Transverse colon (tissue), 4 donors: ENCODE measurements around the gene EXT2.

Experiments used
- POLR2A ChIP-seq: fragments of 450-650 bp; IDR thresholded peaks from one replicate; pipeline ENCODE4 v1.6.1; 2016; ENCODE audit warnings: antibody characterized with exemption, mild to moderate bottlenecking, moderate library complexity
- POLR2AphosphoS5 ChIP-seq, 3 donors: sonication (generic); formaldehyde crosslinking; IDR thresholded peaks; one replicate each; pipeline ENCODE4 v1.6.1; 2016; ENCODE audit warnings: antibody characterized with exemption in 3 of 3
- TF ChIP-seq, protein P1 (sequence below), 5 experiments: fragments of 200-600 bp in 3 of 5; fragments of 450-650 bp in 2 of 5; sonication (generic) in 3 of 5; IDR thresholded peaks; 1 replicate in 2 of 5; 2 replicates in 3 of 5; pipeline ENCODE4 v1.5.1; 2016 to 2017; ENCODE audit warnings: antibody characterized with exemption in 5 of 5, inconsistent platforms in 3 of 5, mild to moderate bottlenecking in 2 of 5, moderate library complexity in 1 of 5

DNA sequence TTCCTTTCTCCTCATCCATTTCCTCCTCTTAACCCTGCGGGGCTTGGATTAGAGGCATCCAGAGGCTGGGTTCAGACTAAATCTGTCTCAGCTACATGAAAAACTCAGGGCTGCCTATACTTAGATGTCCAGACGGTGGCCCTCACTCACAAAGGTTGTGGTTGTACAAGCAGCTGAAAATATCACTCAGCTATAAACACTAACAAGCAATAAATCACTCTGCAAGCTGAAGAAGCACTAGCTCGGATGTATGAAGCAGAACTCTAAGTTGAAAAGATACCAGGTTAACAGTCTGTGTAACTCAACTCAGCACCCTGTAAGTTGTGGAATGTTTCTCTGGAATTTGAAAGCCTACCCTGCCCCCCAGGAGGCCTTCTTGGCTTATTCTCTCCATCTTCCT lies 82.9 kb downstream of the EXT2 start:
- TF ChIP-seq, protein P1, sequence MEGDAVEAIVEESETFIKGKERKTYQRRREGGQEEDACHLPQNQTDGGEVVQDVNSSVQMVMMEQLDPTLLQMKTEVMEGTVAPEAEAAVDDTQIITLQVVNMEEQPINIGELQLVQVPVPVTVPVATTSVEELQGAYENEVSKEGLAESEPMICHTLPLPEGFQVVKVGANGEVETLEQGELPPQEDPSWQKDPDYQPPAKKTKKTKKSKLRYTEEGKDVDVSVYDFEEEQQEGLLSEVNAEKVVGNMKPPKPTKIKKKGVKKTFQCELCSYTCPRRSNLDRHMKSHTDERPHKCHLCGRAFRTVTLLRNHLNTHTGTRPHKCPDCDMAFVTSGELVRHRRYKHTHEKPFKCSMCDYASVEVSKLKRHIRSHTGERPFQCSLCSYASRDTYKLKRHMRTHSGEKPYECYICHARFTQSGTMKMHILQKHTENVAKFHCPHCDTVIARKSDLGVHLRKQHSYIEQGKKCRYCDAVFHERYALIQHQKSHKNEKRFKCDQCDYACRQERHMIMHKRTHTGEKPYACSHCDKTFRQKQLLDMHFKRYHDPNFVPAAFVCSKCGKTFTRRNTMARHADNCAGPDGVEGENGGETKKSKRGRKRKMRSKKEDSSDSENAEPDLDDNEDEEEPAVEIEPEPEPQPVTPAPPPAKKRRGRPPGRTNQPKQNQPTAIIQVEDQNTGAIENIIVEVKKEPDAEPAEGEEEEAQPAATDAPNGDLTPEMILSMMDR (IDR thresholded peaks at IDR 0.05), result no peak
- no peak for TF ChIP-seq POLR2A
- TF ChIP-seq POLR2AphosphoS5 (IDR thresholded peaks at IDR 0.05), result no peak
